ENCODE data around the gene RAI1.

The RAI1 gene

DNA sequence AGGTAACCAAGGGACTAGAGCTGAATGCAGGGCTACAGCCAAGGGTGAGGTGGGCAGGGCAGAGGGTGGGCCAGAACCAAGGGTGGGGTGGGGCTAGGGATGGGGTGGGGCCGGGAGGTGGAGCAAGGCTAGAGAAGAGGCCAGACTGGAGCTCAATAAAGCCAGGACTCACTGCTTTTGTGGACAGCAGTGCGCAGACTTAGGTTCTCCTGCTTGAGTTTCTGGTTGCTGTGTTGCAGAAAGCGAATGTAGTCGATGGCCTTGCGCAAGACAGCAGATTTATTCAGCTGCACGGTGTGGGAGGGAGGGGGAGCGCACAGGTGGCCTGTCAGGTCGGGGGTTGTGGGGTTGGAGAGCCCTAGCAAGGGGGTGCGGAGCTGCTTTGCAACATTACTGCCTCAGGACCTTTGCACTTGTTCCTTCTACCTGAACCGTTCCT, 136.8 kb downstream of the RAI1 start:
- POLR2A ChIA-PET = interaction anchor here (0.6 to 11.4 kb wide), 5 partner anchors 9 to 362 kb away, joined by 4 to 181 read pairs (median 8); partner anchors contain the start of gene SREBF1
- peaks cover 3 to 56% of the 10 kb centered on the region in 2 experiments; a peak in 1 of 3 replicates for H3K36me3 ChIP-seq (ENCODE audit: control insufficient read depth in 2 of 2, insufficient read depth in 1 of 2, low read length in 2 of 2)

DNA sequence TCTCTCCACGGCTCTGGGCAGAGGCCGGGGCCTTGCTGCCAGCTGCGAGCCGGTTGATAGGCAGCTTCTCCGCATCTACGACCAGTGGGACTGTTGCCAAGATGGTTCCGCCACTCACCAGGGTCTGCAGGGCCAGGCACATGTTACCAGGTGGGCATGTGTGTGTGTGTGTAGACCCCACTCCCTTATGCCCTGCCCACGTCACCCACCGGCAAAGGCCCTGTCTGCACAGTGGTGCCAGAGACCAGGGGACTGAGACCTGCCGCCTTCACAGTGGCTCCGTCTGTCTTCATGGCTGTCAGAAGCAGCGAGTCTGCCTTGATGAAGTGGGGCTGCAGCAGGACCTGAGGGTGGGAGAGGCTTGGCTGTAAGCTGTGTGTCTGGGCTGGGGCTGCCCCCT, 137.9 kb downstream of the RAI1 start:
- Histone ChIP-seq H3K27ac (ENCODE audit: extremely low read depth, low read depth, low read length) (peak overlapping the region; percentile 28), H3K36me3 (ENCODE audit: control insufficient read depth in 2 of 2, insufficient read depth in 1 of 2, low read length in 2 of 2) (peaks cover 3 to 48% of the 10 kb centered on the region in 2 experiments; a peak in 1 of 3 replicates), H3K4me3 (ENCODE audit: low read depth, low read length) (no peak overlapping the region), H3K9me3 (ENCODE audit: control insufficient read depth, insufficient read depth, low read depth, low read length) (no peaks in the 10 kb centered on the region), H3K4me1 (ENCODE audit: control insufficient read depth, insufficient read depth, low read length) (peaks cover 25% of the 10 kb centered on the region)
- CTCF ChIA-PET = interaction anchor here (0.6 to 2.0 kb wide), 4 partner anchors 19 to 41 kb away, joined by 3 to 9 read pairs (median 4); no protein-coding TSS in a partner anchor
- no peak for TF ChIP-seq SETDB1 (IDR thresholded peaks at IDR 0.05; ENCODE audit: insufficient read length, low read length)
- no peak for TF ChIP-seq ZSCAN30 (tag by site-specific recombination; IDR thresholded peaks at IDR 0.05)
- no peak for TF ChIP-seq SALL2 (tag by site-specific recombination; IDR thresholded peaks at IDR 0.05; ENCODE audit: borderline replicate concordance)
- TF ChIP-seq ZFP69B (tag by site-specific recombination; IDR thresholded peaks at IDR 0.05) = no peak
- TF ChIP-seq ZNF623 (tag by site-specific recombination; IDR thresholded peaks at IDR 0.05) = no peak
- POLR2A ChIA-PET = interaction anchor here (2.2 to 11.4 kb wide), 2 partner anchors 19 to 22 kb away, joined by 8 to 181 read pairs; partner anchors contain the start of gene SREBF1

More for the DNA sequence above, 136.8 kb downstream of the RAI1 start:
- no peak for TF ChIP-seq ZNF140 (tag by site-specific recombination; IDR thresholded peaks at IDR 0.05)
- no peak for TF ChIP-seq EGR2 (tag by site-specific recombination; IDR thresholded peaks at IDR 0.05; ENCODE audit: low read depth)
- peak; percentile 25; the same call in 1 of the 2 replicates for TF ChIP-seq SP2 (tag by site-specific recombination; IDR thresholded peaks at IDR 0.05)
- TF ChIP-seq, protein P1, sequence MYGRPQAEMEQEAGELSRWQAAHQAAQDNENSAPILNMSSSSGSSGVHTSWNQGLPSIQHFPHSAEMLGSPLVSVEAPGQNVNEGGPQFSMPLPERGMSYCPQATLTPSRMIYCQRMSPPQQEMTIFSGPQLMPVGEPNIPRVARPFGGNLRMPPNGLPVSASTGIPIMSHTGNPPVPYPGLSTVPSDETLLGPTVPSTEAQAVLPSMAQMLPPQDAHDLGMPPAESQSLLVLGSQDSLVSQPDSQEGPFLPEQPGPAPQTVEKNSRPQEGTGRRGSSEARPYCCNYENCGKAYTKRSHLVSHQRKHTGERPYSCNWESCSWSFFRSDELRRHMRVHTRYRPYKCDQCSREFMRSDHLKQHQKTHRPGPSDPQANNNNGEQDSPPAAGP (tag by site-specific recombination; IDR thresholded peaks at IDR 0.05) = 0 out of 2 replicates have a peak, but pooled peaks have one; percentile 17
- no peak for TF ChIP-seq BCL11B (tag by site-specific recombination; IDR thresholded peaks at IDR 0.05; ENCODE audit: low read depth)
- no peak for TF ChIP-seq ZNF404 (tag by site-specific recombination; IDR thresholded peaks at IDR 0.05)
- no peak for TF ChIP-seq ZNF302 (tag by site-specific recombination; IDR thresholded peaks at IDR 0.05; ENCODE audit: low read depth)
- TF ChIP-seq ZBTB17 (tag by site-specific recombination; IDR thresholded peaks at IDR 0.05) = peak; percentile 36; the same call in 1 of the 2 replicates
- 0 out of 2 replicates have a peak, but pooled peaks have one; percentile 9 for TF ChIP-seq ZNF600 (tag by site-specific recombination; IDR thresholded peaks at IDR 0.05)
- no peak for TF ChIP-seq ZNF658 (tag by site-specific recombination; IDR thresholded peaks at IDR 0.05)
- no peak for TF ChIP-seq ZNF394 (tag by site-specific recombination; IDR thresholded peaks at IDR 0.05; ENCODE audit: borderline replicate concordance)
- TF ChIP-seq KLF9 (tag by site-specific recombination; IDR thresholded peaks at IDR 0.05; ENCODE audit: low read depth) = peak; percentile 44; the same call in 1 of the 2 replicates
- TF ChIP-seq ZNF184 (tag by site-specific recombination; IDR thresholded peaks at IDR 0.05) = no peak
- 0 out of 2 replicates have a peak, but pooled peaks have one; percentile 17 for TF ChIP-seq KLF1 (tag by site-specific recombination; IDR thresholded peaks at IDR 0.05)
- no peak for TF ChIP-seq BCL11A (tag by site-specific recombination; IDR thresholded peaks at IDR 0.05; ENCODE audit: low read depth)
- TF ChIP-seq KLF8 (tag by site-specific recombination; IDR thresholded peaks at IDR 0.05) = 0 out of 2 replicates have a peak, but pooled peaks have one; percentile 30
- TF ChIP-seq, protein P2, sequence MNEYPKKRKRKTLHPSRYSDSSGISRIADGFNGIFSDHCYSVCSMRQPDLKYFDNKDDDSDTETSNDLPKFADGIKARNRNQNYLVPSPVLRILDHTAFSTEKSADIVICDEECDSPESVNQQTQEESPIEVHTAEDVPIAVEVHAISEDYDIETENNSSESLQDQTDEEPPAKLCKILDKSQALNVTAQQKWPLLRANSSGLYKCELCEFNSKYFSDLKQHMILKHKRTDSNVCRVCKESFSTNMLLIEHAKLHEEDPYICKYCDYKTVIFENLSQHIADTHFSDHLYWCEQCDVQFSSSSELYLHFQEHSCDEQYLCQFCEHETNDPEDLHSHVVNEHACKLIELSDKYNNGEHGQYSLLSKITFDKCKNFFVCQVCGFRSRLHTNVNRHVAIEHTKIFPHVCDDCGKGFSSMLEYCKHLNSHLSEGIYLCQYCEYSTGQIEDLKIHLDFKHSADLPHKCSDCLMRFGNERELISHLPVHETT (tag by site-specific recombination; IDR thresholded peaks at IDR 0.05) = no peak
- peak; percentile 97 for TF ChIP-seq ZNF623 (tag by site-specific recombination; IDR thresholded peaks at IDR 0.05)
- 0 out of 2 replicates have a peak, but pooled peaks have one; percentile 36 for TF ChIP-seq SP3 (tag by site-specific recombination; IDR thresholded peaks at IDR 0.05)
- TF ChIP-seq ZNF792 (tag by site-specific recombination; IDR thresholded peaks at IDR 0.05) = no peak
- no peak for TF ChIP-seq ZNF324 (tag by site-specific recombination; IDR thresholded peaks at IDR 0.05)
- no peak for TF ChIP-seq ZNF112 (tag by site-specific recombination; IDR thresholded peaks at IDR 0.05)
- TF ChIP-seq, protein P3, sequence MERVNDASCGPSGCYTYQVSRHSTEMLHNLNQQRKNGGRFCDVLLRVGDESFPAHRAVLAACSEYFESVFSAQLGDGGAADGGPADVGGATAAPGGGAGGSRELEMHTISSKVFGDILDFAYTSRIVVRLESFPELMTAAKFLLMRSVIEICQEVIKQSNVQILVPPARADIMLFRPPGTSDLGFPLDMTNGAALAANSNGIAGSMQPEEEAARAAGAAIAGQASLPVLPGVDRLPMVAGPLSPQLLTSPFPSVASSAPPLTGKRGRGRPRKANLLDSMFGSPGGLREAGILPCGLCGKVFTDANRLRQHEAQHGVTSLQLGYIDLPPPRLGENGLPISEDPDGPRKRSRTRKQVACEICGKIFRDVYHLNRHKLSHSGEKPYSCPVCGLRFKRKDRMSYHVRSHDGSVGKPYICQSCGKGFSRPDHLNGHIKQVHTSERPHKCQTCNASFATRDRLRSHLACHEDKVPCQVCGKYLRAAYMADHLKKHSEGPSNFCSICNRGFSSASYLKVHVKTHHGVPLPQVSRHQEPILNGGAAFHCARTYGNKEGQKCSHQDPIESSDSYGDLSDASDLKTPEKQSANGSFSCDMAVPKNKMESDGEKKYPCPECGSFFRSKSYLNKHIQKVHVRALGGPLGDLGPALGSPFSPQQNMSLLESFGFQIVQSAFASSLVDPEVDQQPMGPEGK (tag by site-specific recombination; IDR thresholded peaks at IDR 0.05) = 0 out of 2 replicates have a peak, but pooled peaks have one; percentile 23
- Histone ChIP-seq H3K4me3 (ENCODE audit: low read depth, low read length) (no peak overlapping the region), H3K4me1 (ENCODE audit: control insufficient read depth, insufficient read depth, low read length) (peaks cover 19% of the 10 kb centered on the region), H3K27ac (ENCODE audit: extremely low read depth, low read depth, low read length) (peak overlapping the region; percentile 28; the same call in 1 of the 2 replicates), H3K9me3 (ENCODE audit: control insufficient read depth, insufficient read depth, low read depth, low read length) (no peaks in the 10 kb centered on the region)
- CTCF ChIA-PET = interaction anchor here (0.9 to 2.0 kb wide), 4 partner anchors 20 to 90 kb away, joined by 3 to 9 read pairs (median 4); no protein-coding TSS in a partner anchor

Data from HEK293 (cell line).